ENCODE results near the gene PLXDC2.

The PLXDC2 gene

GRCh38 chr10:19956516-19957032 is 140.3 kb downstream of the PLXDC2 start:
- FAIRE-seq (no peak), DNase-seq (ENCODE audit: insufficient read length) (no peak)

DNA sequence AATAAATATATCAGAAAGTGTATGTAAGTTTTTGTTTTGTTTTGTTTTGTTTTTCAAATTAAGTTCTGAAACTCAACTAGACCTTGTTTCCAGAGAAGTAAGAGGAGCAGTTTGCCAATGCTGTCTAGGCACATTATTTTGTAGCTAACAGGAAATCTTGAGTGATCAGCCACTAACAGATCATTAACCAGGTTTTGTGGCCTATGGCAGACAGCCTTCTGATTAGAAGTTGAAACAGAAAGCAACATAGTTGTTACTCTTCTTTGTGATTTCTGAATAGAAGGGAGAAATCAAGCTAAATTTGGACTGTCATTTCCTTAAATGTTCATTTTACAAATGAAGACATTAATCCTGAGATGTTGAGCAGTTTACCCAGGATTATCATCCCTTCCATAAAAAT is 142.6 kb downstream of the PLXDC2 start:
- DNase-seq (ENCODE audit: insufficient read length) (no peak), FAIRE-seq (no peak)
- TF ChIP-seq POLR2A (IDR thresholded peaks at IDR 0.05; ENCODE audit: low read depth, low read length) = no peak
- no peak for TF ChIP-seq POLR2AphosphoS5 (IDR thresholded peaks at IDR 0.05; ENCODE audit: low read depth, low read length)
- no peak for TF ChIP-seq TAF1 (IDR thresholded peaks at IDR 0.05; ENCODE audit: borderline replicate concordance, low read depth, low read length)

More at GRCh38 chr10:19956516-19957032, 140.3 kb downstream of the PLXDC2 start:
- TF ChIP-seq POLR2A (IDR thresholded peaks at IDR 0.05; ENCODE audit: low read depth, low read length) (no peak), TAF1 (IDR thresholded peaks at IDR 0.05; ENCODE audit: borderline replicate concordance, low read depth, low read length) (no peak), POLR2AphosphoS5 (IDR thresholded peaks at IDR 0.05; ENCODE audit: low read depth, low read length) (no peak)

DNA sequence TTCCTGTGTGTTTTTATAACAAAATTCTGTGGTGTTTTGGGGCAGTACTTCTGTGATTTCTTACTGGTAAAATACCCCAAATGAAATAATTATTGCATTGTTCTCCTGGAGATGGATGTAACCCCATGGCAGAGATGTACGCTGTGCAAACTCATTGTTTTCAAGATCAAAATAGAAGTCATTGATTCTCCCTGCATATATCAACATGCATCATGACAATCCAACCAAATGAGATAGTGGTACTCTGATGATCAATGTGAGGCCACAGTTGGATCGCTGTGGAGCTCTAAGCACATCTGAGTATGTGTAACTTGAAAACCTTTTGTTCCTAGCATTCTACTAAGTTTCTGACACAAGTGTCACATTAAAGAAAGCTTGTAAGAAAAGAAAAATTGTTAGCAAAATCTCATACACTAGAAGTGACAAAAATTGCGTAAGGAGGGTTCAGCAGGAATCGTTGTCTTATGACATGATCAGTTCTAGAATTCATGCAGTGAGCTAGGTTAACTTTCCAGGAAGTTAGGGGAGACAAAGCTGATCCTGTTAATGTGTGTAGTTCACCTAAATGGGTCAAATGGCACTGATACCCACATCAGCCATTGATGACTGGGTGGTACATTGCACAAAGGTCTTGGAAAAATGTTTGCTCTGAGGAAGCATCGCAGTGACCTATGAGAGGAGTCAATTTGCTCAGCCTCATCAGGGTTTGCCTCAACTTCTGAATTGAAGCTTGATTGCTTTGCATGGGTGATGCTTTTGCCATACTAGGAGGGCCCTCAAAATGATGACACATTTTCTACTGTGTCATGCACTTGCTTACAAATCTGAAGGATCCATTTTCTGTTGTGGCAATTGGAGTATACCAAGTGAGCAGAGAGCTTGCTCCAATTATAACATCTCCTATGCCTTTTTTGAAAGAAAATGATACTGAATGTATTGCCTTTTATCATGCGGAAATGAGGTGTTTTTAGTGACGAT is 145.1 kb downstream of the PLXDC2 start:
- FAIRE-seq = no peak
- TF ChIP-seq POLR2A (IDR thresholded peaks at IDR 0.05; ENCODE audit: low read depth, low read length) (no peak), TAF1 (IDR thresholded peaks at IDR 0.05; ENCODE audit: borderline replicate concordance, low read depth, low read length) (no peak), POLR2AphosphoS5 (IDR thresholded peaks at IDR 0.05; ENCODE audit: low read depth, low read length) (no peak)

DNA sequence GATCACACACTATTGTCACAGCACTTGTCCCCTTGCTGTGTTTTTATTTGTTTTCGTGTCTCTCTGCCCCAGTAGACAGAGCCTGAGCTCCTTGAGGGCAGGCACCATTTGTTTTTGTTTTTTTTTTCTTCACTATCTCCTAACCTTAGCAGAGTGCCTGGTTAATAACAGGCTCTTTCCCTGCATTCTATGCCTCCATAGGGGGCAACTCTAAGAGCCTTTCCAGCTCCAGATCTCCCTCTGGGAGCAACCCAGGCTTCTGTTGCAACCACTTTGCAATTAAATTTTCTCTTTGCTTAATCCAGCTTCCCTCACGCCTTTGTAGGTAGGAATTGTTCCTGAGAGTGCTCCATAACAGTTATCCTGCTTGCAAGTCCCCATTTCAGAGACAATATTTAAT is 148.4 kb downstream of the PLXDC2 start:
- no peak for FAIRE-seq
- no peak for DNase-seq (ENCODE audit: insufficient read length)

More for the DNA sequence above, 145.1 kb downstream of the PLXDC2 start:
- DNase-seq (ENCODE audit: insufficient read length) = no peak

DNA sequence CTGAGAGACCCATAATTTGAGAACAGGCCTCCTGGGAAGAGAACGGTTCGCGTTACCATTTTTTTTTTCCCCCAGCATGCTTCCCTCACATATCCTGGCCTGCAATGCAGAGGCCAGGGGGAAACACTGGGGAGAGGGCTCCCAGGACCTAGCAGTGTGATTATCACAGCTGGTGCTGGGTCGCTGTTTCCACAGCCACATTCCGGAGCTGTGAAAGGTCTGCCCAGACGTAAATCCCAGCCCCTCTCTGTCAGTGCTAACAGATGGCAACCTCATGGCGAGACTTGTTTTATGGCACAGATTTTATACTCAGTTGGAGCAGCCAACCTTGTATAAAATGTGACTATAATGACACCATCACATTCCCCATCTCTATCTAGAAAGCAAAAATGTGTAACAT is 150.5 kb downstream of the PLXDC2 start:
- TF ChIP-seq TAF1 (IDR thresholded peaks at IDR 0.05; ENCODE audit: borderline replicate concordance, low read depth, low read length) (no peak), POLR2A (IDR thresholded peaks at IDR 0.05; ENCODE audit: low read depth, low read length) (no peak), POLR2AphosphoS5 (IDR thresholded peaks at IDR 0.05; ENCODE audit: low read depth, low read length) (no peak)
- no peak for DNase-seq (ENCODE audit: insufficient read length)
- no peak for FAIRE-seq

More for the DNA sequence above, 148.4 kb downstream of the PLXDC2 start:
- TF ChIP-seq POLR2A (IDR thresholded peaks at IDR 0.05; ENCODE audit: low read depth, low read length) = no peak
- no peak for TF ChIP-seq TAF1 (IDR thresholded peaks at IDR 0.05; ENCODE audit: borderline replicate concordance, low read depth, low read length)
- TF ChIP-seq POLR2AphosphoS5 (IDR thresholded peaks at IDR 0.05; ENCODE audit: low read depth, low read length) = no peak

DNA sequence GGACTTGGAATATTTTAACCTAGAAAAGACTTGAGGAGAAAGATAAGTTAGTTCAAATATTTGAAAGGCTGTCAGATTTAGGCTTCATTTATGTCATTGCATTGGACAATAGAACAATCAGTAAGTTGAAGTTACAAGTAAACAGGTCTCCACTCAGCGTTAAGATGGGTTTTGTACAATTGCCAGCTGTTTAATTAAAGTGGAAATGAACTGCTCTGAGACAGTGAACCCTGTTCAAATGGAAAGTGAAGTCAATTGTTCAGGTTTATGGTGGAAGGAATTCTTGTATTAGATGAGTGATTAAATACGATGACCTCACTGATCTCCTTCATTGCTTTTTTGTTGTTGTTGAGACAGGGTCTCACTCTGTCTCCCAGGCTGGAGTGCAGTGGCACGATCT is 151.7 kb downstream of the PLXDC2 start:
- DNase-seq (ENCODE audit: insufficient read length) (no peak), FAIRE-seq (no peak)
- TF ChIP-seq TAF1 (IDR thresholded peaks at IDR 0.05; ENCODE audit: borderline replicate concordance, low read depth, low read length) (no peak), POLR2A (IDR thresholded peaks at IDR 0.05; ENCODE audit: low read depth, low read length) (no peak), POLR2AphosphoS5 (IDR thresholded peaks at IDR 0.05; ENCODE audit: low read depth, low read length) (no peak)

GRCh38 chr10:19968745-19969144 is 152.5 kb downstream of the PLXDC2 start:
- TF ChIP-seq POLR2AphosphoS5 (IDR thresholded peaks at IDR 0.05; ENCODE audit: low read depth, low read length) (no peak), POLR2A (IDR thresholded peaks at IDR 0.05; ENCODE audit: low read depth, low read length) (no peak), TAF1 (IDR thresholded peaks at IDR 0.05; ENCODE audit: borderline replicate concordance, low read depth, low read length) (no peak)
- FAIRE-seq = no peak
- DNase-seq (ENCODE audit: insufficient read length) = no peak

DNA sequence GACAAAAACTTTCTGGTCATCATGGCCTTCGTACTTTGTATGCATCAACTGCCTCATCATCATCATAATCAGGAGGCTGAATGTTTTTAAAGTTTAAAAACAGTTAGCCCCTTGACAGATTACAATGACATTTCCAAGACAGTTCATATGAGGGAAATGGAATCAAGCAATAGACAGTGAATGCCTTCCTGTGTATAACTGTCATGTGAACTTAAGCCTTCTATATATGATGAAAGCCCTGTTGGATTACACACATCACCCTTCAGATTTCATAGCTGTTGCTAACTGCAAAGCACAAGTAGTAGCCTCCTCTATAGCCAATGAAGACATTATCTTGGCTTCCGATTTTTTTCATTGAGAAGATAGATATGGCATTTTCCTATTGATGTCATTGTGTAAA is 154.0 kb downstream of the PLXDC2 start:
- TF ChIP-seq POLR2AphosphoS5 (IDR thresholded peaks at IDR 0.05; ENCODE audit: low read depth, low read length) (no peak), TAF1 (IDR thresholded peaks at IDR 0.05; ENCODE audit: borderline replicate concordance, low read depth, low read length) (no peak), POLR2A (IDR thresholded peaks at IDR 0.05; ENCODE audit: low read depth, low read length) (no peak)
- DNase-seq (ENCODE audit: insufficient read length) (no peak), FAIRE-seq (no peak)

GRCh38 chr10:19970717-19971116 is 154.5 kb downstream of the PLXDC2 start:
- DNase-seq (ENCODE audit: insufficient read length) = no peak
- TF ChIP-seq TAF1 (IDR thresholded peaks at IDR 0.05; ENCODE audit: borderline replicate concordance, low read depth, low read length) (no peak), POLR2AphosphoS5 (IDR thresholded peaks at IDR 0.05; ENCODE audit: low read depth, low read length) (no peak), POLR2A (IDR thresholded peaks at IDR 0.05; ENCODE audit: low read depth, low read length) (no peak)
- no peak for FAIRE-seq

- TF ChIP-seq TAF1 (IDR thresholded peaks at IDR 0.05; ENCODE audit: borderline replicate concordance, low read depth, low read length) (no peak), POLR2AphosphoS5 (IDR thresholded peaks at IDR 0.05; ENCODE audit: low read depth, low read length) (no peak), POLR2A (IDR thresholded peaks at IDR 0.05; ENCODE audit: low read depth, low read length) (no peak)
- no peak for DNase-seq (ENCODE audit: insufficient read length)
- FAIRE-seq = no peak
These were observed 155.3 kb downstream of the PLXDC2 start for GRCh38 chr10:19971343-19972052.

- TF ChIP-seq POLR2AphosphoS5 (IDR thresholded peaks at IDR 0.05; ENCODE audit: low read depth, low read length) (no peak), TAF1 (IDR thresholded peaks at IDR 0.05; ENCODE audit: borderline replicate concordance, low read depth, low read length) (no peak), POLR2A (IDR thresholded peaks at IDR 0.05; ENCODE audit: low read depth, low read length) (no peak)
- no peak for FAIRE-seq
- DNase-seq (ENCODE audit: insufficient read length) = no peak
These were observed 157.9 kb downstream of the PLXDC2 start for GRCh38 chr10:19974138-19974537.

Data from GM12892 (cell line).